ENCODE measurements around the gene ACHE.
A peak's percentile ranks its signal among the peaks of the same experiment; 100 is the strongest.
"Not testable (repeated sequence)": the region's sequence is repeated elsewhere in the genome, so short reads cannot be mapped to it uniquely, and the experiment has no call there.

ACHE gene

DNA sequence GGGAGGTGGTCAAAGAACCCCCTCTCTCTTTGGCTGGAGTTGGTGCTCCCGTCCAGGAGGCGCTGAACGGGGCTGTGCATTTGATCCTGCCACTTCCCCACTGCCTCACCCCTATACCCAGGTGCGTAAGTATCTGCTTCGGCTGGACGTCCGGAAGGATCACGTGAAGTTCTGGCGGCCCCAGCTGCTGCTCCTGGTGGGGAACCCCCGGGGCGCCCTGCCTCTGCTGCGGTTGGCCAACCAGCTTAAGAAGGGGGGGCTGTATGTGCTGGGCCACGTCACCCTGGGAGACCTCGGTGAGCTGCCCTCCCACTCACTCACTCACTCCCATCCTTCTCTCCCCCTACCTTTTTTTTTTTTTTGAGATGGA, 34.1 kb downstream of the ACHE start:
- DNase-seq (ENCODE audit: low read depth): no peak

DNA sequence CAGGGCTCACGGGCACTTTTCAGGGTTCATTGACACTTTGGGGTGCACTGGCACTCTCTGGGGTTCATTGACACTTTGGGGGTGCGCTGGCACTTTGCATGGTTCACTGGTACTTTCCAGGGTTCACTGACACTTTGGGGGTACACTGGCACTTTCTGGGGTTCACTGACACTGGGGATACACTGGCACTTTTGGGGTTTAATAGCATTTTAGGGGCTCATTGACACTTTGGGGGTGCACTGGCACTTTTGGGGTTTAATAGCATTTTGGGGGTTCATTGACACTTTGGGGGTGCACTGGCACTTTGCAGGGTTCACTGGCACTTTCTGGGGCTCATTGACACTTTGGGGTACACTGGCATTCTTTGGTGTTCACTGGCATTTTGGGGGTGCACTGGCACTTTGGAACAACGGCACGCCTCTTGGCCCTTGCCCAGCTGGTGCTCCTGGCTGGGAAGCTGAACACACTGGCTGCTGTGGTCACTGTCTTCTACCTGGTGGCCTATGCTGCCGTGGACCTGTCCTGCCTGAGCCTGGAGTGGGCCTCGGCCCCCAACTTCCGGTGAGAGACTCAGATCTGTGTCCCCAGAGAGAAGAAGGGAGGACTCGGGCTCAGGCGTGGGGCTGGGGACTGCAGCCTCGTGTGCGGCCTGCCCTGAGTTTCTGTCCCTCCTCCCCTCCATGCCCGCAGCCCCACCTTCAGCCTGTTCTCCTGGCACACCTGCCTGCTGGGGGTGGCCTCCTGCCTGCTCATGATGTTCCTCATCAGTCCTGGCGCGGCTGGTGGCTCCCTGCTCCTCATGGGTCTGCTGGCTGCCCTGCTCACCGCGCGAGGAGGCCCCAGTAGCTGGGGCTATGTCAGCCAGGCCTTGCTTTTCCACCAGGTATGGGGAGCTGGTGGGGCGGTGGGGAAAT, 34.7 kb downstream of the ACHE start:
- DNase-seq (ENCODE audit: low read depth): no peak

DNA sequence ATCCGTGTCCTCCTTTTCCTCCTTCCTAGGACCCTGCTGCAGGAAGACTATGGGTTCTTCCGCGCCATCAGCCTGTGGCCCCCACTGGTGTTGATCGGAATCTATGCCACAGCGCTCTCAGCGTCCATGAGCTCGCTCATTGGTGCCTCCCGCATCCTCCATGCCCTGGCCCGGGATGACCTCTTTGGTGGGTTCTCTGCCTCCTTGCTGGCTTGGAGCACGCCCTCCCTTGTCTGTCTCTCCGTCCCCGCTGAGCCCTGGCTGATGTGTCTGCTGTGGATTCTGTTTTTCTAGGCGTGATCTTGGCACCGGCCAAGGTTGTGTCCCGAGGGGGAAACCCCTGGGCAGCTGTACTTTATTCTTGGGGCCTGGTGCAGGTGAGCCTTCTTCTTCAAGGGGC, 35.8 kb downstream of the ACHE start:
- no peak for DNase-seq (ENCODE audit: low read depth)

DNA sequence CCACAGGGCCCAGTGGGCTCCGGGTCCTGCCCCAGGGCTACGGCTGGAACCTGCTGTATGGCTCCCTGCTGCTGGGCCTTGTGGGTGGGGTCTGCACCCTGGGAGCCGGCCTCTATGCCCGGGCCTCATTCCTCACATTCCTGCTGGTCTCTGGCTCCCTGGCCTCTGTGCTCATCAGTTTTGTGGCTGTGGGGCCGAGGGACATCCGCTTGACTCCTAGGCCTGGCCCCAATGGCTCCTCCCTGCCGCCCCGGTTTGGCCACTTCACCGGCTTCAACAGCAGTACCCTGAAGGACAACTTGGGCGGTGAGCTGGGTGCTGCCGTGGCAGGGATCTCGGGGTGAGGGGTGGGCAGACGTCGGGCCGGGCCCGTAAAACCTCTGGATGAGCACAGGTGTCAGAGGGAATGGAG, 38.8 kb downstream of the ACHE start:
- no peak for DNase-seq (ENCODE audit: low read depth)

DNA sequence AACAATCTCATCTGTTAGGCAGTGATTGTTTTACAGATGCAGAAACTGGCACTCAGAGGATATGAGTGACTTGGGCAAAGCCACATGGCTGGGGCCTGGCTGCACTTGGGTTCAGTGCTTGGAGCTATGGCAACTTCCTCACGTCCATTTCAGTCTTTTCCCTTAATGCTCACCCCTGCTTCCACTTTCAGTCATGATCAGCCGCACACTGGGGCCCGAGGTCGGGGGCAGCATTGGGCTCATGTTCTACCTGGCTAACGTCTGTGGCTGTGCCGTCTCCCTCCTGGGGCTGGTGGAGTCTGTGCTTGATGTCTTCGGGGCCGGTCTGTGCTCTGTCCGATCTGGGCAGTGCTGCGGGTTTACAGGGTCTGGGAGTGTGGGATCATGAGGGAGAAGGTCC, 40.2 kb downstream of the ACHE start:
- DNase-seq (ENCODE audit: low read depth): no peak

DNA sequence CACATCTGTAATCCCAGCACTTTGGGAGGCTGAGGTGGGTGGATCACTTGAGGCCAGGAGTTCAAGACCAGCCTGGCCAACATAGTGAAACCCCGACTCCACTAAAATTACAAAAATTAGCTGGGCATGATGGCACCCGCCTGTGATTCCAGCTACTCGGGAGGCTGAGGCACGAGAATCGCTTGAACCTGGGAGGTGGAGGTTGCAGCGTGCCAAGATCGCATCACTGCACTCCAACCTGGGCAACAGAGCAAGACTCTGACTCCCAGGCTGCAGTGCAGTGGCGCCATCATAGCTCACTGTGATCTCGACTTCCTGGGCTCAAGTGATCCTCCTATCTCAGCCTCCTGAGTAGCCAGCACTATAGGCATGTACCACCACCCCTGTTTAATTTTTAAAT, 40.8 kb downstream of the ACHE start:
- DNase-seq (ENCODE audit: low read depth): not testable (repeated sequence)

DNA sequence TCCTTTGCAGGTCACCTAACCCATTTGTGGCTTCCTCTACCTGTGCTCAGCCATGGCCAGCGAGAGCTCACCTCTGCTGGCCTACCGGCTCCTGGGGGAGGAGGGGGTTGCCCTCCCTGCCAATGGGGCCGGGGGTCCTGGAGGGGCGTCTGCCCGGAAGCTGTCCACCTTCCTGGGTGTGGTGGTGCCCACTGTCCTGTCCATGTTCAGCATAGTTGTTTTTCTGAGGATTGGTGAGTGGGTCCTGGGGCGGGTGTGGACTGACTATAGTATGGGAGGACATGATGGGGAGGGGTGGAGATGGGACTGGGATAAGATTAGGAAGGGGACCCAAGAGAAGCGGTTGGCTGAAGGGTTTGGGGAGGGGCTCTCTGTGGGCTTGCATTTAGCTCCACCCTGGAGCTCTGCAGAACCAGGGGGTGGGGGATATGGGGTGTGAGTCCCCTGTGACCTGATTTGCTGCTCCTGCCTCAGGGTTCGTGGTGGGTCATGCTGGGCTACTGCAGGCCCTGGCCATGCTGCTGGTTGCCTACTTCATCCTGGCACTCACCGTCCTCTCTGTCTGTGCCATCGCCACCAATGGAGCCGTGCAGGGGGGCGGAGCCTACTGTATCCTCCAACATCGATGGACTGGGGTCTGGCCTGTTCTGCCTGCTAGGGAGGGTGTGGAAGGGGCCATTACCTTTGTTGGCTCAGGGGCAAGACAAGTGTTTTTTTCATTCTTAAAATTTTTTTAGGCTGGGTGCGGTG, 41.4 kb downstream of the ACHE start:
- DNase-seq (ENCODE audit: low read depth): no peak

DNA sequence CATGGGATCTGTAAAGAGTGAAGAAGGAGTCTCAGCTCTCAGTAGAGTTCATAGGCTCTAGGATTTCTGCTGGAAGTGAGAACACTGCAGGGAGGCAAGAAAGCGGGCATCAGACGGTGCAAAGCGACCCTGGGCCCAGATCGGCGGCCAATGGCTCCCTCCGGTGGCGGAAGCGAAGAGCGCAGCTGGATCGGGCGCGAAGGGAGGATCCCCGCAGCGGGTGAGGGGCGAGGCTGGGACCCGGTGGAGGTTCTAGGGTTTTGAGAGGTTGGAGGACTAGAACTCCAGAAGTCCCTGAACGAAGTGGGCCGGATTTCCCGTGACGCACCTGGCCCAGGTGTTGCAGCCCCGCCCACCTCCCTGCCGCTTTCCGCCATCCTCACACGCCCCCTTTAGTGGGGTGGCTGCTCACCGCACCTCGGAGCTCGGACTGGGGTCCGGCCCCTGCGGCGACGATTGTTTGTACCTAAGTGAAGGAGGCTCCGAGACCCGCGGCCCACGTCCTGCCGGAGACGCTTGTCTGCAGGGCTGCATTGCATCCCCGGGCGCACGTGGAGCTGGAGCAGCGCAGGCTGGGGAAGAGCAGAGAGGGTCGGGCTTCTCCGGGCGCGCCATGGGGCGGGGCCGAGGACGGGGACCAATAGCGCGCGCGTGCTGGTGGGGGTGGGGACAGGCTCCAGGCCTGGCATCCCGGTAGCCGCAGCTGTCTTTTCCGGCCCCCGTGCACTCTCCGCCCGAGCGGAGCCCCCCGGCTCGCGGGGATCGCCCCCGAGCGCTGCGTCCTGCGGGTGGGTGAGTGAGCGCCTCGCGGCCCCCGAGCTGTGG, 43.4 kb downstream of the ACHE start, which contains the start of gene SLC12A9:
Gene SLC12A9 (plus strand): TSS at position 666 of the 825 bp plus-strand sequence. CDS start 1,485 bp downstream, outside the sequence.
- peak; percentile 82 for DNase-seq (ENCODE audit: low read depth)

DNA sequence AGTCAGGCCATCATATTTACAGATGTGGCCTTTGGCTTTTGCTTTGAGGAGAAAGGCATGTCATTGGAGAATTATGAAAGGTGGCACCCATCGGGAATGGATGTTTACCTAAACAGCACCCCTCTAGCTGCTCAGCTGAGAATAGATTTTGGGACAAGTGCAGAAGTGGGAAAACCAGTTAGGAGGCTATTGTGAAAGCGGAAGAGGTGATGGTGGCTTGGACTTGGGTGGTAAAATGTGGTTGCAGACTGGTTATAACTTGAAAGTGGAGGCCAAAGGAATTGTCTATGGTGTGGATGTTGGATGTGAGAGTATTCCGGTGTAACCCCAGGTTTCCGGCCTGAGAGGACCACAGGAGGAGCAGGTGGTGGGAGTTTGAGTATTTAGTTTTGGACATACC, 48.3 kb downstream of the ACHE start:
- no peak for DNase-seq (ENCODE audit: low read depth)

DNA sequence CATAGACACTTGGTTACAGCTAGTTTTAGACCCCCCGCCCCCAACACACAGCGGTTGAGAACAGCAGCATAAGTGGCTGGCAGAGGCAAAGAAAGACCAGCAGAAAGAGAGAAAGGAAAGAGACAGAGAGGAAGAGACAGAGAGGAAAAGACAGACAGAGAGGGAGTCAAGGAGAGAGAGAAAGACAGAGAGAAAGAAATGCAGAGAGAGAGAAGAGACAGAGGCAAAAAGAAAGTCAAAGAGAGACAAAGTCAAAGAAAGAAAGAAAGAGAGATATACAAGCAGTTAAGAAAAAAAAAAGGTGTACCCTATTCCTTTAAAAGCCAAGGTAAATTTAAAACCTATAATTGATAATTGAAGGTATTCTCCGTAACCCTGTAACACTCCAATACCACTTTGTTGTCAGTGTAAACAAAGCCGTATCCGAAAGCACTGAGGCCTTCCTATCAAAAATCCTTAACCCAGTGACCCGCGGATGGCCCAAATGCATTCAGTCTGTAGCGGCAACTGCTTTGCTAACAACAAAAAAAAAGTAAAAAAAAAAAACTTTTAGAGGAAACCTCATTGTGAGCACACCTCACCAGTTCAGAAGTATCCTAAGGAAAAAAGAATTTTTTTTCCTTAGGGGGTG, 55.1 kb downstream of the ACHE start:
- no peak for DNase-seq (ENCODE audit: low read depth)
